GM10266 (cell line): Measurements from ENCODE around the gene ZNF805.

ENCODE experiments used
- DNase-seq: peaks from one replicate; pipeline ENCODE4 v3.0.0; 2012; ENCODE audit errors: extremely low spot score
- CTCF ChIP-seq: IDR thresholded peaks from 2 replicates; pipeline ENCODE4 v1.5.1; 2012; ENCODE audit warnings: mild to moderate bottlenecking, low read depth; ENCODE audit not compliant: control insufficient read depth, insufficient read depth; ENCODE audit errors: missing control alignments

Gene ZNF805

GRCh38 chr19:57302020-57302465 is 61.6 kb downstream of the ZNF805 start:
- DNase-seq: no peak

GRCh38 chr19:57302727-57303401 is 62.4 kb downstream of the ZNF805 start:
- TF ChIP-seq CTCF: no peak
- no peak for DNase-seq

More at GRCh38 chr19:57302020-57302465, 61.6 kb downstream of the ZNF805 start:
- TF ChIP-seq CTCF: no peak
